Neuronal stem cell (in vitro differentiated cells): ENCODE measurements around the gene SLC2A4RG.

ENCODE experiments used
- DNase-seq: peaks from one replicate; pipeline ENCODE4 v3.0.0-alpha.2; 2013; ENCODE audit warnings: low spot score
- H2AFZ ChIP-seq: one replicate; pipeline ENCODE4 v1.6.1; 2013; ENCODE audit warnings: mild to moderate bottlenecking, low read length, inconsistent platforms
- H2AK5ac ChIP-seq: 2 replicates; pipeline ENCODE4 v1.6.1; 2013; ENCODE audit warnings: low read depth, mild to moderate bottlenecking, inconsistent platforms, low read length, moderate library complexity, mixed read lengths
- H2BK120ac ChIP-seq: 2 replicates; pipeline ENCODE4 v1.6.1; 2013; ENCODE audit warnings: low read depth, mild to moderate bottlenecking, inconsistent platforms, low read length, moderate library complexity, mixed read lengths
- H2BK12ac ChIP-seq: one replicate; pipeline ENCODE4 v1.6.1; 2013; ENCODE audit warnings: low read length, inconsistent platforms
- H2BK15ac ChIP-seq: 2 replicates; pipeline ENCODE4 v1.6.1; 2013; ENCODE audit warnings: mild to moderate bottlenecking, low read length, inconsistent platforms, mixed read lengths
- H2BK5ac ChIP-seq: one replicate; pipeline ENCODE4 v1.6.1; 2013; ENCODE audit warnings: inconsistent platforms, mild to moderate bottlenecking, low read length, moderate library complexity
- H3K14ac ChIP-seq: one replicate; pipeline ENCODE4 v1.6.1; 2013; ENCODE audit warnings: low read length, inconsistent platforms
- H3K18ac ChIP-seq: 2 replicates; pipeline ENCODE4 v1.6.1; 2013; ENCODE audit warnings: low read length, inconsistent platforms
- H3K23ac ChIP-seq: 2 replicates; pipeline ENCODE4 v1.6.1; 2013; ENCODE audit warnings: low read depth, mild to moderate bottlenecking, mixed read lengths, low read length, inconsistent platforms; ENCODE audit not compliant: poor library complexity
- H3K27ac ChIP-seq: replicated peaks from 3 replicates; pipeline ENCODE4 v1.5.1; 2013; ENCODE audit warnings: low read length, inconsistent platforms
- H3K27me3 ChIP-seq, 3 experiments: 2 replicates each; pipeline ENCODE4 v1.6.1; 2013; ENCODE audit warnings: low read length in 3 of 3, mild to moderate bottlenecking in 2 of 3, inconsistent platforms in 1 of 3, low read depth in 1 of 3, mixed read lengths in 1 of 3, moderate library complexity in 1 of 3; ENCODE audit not compliant: control insufficient read depth in 3 of 3, insufficient read depth in 3 of 3
- H3K36me3 ChIP-seq, 2 donors: replicated peaks in 1 of 2; 2 replicates each; pipeline ENCODE4 v1.6.1; 2013; ENCODE audit warnings: low read length in 2 of 2; ENCODE audit not compliant: control insufficient read depth in 2 of 2, insufficient read depth in 2 of 2
- H3K4ac ChIP-seq: 2 replicates; pipeline ENCODE4 v1.6.1; 2013; ENCODE audit warnings: inconsistent platforms, mild to moderate bottlenecking, low read length, moderate library complexity
- H3K4me1 ChIP-seq, 2 donors: 1 replicate in 1 of 2; 2 replicates in 1 of 2; pipeline ENCODE4 v1.6.1; 2013; ENCODE audit warnings: low read length in 2 of 2, low read depth in 1 of 2; ENCODE audit not compliant: control insufficient read depth in 2 of 2, insufficient read depth in 1 of 2
- H3K4me2 ChIP-seq: one replicate; pipeline ENCODE4 v1.6.1; 2013; ENCODE audit warnings: mild to moderate bottlenecking, low read length, inconsistent platforms; ENCODE audit not compliant: insufficient read depth, poor library complexity, severe bottlenecking
- H3K4me3 ChIP-seq, 2 donors: 2 replicates each; pipeline ENCODE4 v1.5.1; 2013; ENCODE audit warnings: low read length in 2 of 2, mild to moderate bottlenecking in 2 of 2, inconsistent platforms in 1 of 2, moderate library complexity in 1 of 2
- H3K79me1 ChIP-seq: one replicate; pipeline ENCODE4 v1.6.1; 2013; ENCODE audit warnings: low read depth, mild to moderate bottlenecking, inconsistent platforms, low read length, moderate library complexity
- H3K9ac ChIP-seq: one replicate; pipeline ENCODE4 v1.6.1; 2013; ENCODE audit warnings: mild to moderate bottlenecking, low read depth, low read length, inconsistent platforms; ENCODE audit not compliant: poor library complexity
- H3K9me3 ChIP-seq, 2 donors: replicated peaks in 1 of 2; 2 replicates each; pipeline versions ENCODE3 to v1.6.1; 2013; ENCODE audit warnings: low read length in 2 of 2, mild to moderate bottlenecking in 2 of 2, inconsistent platforms in 1 of 2, low read depth in 1 of 2, mixed read lengths in 1 of 2, moderate library complexity in 1 of 2; ENCODE audit not compliant: control insufficient read depth in 2 of 2, insufficient read depth in 1 of 2
- H4K8ac ChIP-seq: one replicate; pipeline ENCODE4 v1.6.1; 2013; ENCODE audit warnings: low read depth, mild to moderate bottlenecking, inconsistent platforms, low read length, moderate library complexity
- H4K91ac ChIP-seq: one replicate; pipeline ENCODE4 v1.6.1; 2013; ENCODE audit warnings: low read length, low read depth, mild to moderate bottlenecking, inconsistent platforms; ENCODE audit not compliant: poor library complexity
- WGBS, 2 donors: extraction: QIAGEN DNeasy Blood & Tissue Kit; methylation state at CpG; one replicate each; pipeline ENCODE4 v1.1.7; 2013; ENCODE audit warnings: missing lambda C conversion rate in 2 of 2, mixed read lengths in 1 of 2; ENCODE audit not compliant: insufficient read length in 2 of 2, insufficient replicate concordance in 1 of 2; ENCODE audit errors: extremely low coverage in 2 of 2; 5-methylcytosine and 5-hydroxymethylcytosine counted together

Gene SLC2A4RG

GRCh38 chr20:63750807-63751470, 11.4 kb downstream of the SLC2A4RG start:
- Histone ChIP-seq H3K27me3 (no peaks in the 10 kb centered on the region), H3K4ac (no peak overlapping the region), H3K27ac (peak overlapping the region; percentile 83), H3K9ac (no peak overlapping the region), H3K4me2 (peak overlapping the region; percentile 11), H3K79me1 (peaks cover 3% of the 10 kb centered on the region), H3K36me3 (peaks cover 2 to 44% of the 10 kb centered on the region in 2 donors), H3K18ac (peak overlapping the region; percentile 93), H2BK15ac (peak overlapping the region; percentile 64), H4K91ac (peak overlapping the region; percentile 89), H2AFZ (no peak overlapping the region), H3K14ac (no peak overlapping the region), H3K9me3 (no peaks in the 10 kb centered on the region), H3K4me1 (peaks cover 6 to 8% of the 10 kb centered on the region in 2 donors), H2BK5ac (peak overlapping the region; percentile 53), H2BK12ac (no peak overlapping the region), H4K8ac (no peak overlapping the region), H3K4me3 (peak overlapping the region in 1 of 2 donors; percentile 5), H3K23ac (peak overlapping the region; percentile 62), H2BK120ac (peak overlapping the region; percentile 99), H2AK5ac (peak overlapping the region; percentile 89)
- no peak for DNase-seq
- WGBS, 2 donors, result no CpG with 5 or more reads among the region's 26 CpGs

- H2AFZ ChIP-seq, result no peak overlapping the region
- peak overlapping the region; percentile 83 for H3K27ac ChIP-seq
- WGBS, 2 donors, result no CpG with 5 or more reads among the region's 45 CpGs
These were observed 12.1 kb downstream of the SLC2A4RG start for GRCh38 chr20:63751471-63752271.

GRCh38 chr20:63752411-63753101, 13.0 kb downstream of the SLC2A4RG start:
- Histone ChIP-seq H3K27me3 (no peaks in the 10 kb centered on the region), H3K4me2 (no peak overlapping the region), H2BK120ac (no peak overlapping the region), H3K18ac (no peak overlapping the region), H3K36me3 (peaks cover 2 to 47% of the 10 kb centered on the region in 2 donors), H2AK5ac (peak overlapping the region; percentile 41), H4K91ac (no peak overlapping the region), H3K14ac (no peak overlapping the region), H3K4ac (no peak overlapping the region), H3K9ac (no peak overlapping the region), H3K23ac (peak overlapping the region; percentile 17), H2BK12ac (no peak overlapping the region), H3K79me1 (no peaks in the 10 kb centered on the region), H3K27ac (no peak overlapping the region), H4K8ac (no peak overlapping the region), H2AFZ (no peak overlapping the region), H3K4me3 (no peak overlapping the region), H2BK15ac (no peak overlapping the region), H2BK5ac (no peak overlapping the region), H3K9me3 (no peaks in the 10 kb centered on the region), H3K4me1 (peaks cover 6 to 8% of the 10 kb centered on the region in 2 donors)
- no peak for DNase-seq
- no CpG with 5 or more reads among the region's 50 CpGs for WGBS, 2 donors

More at GRCh38 chr20:63751471-63752271, 12.1 kb downstream of the SLC2A4RG start:
- Histone ChIP-seq H3K9ac (no peak overlapping the region), H3K27me3 (no peaks in the 10 kb centered on the region), H3K23ac (peak overlapping the region; percentile 62), H4K8ac (no peak overlapping the region), H3K14ac (no peak overlapping the region), H2BK12ac (peak overlapping the region; percentile 32), H2AK5ac (peak overlapping the region; percentile 89), H3K4me3 (peak overlapping the region in 1 of 2 donors; percentile 5), H3K4me2 (no peak overlapping the region), H4K91ac (peak overlapping the region; percentile 89), H3K18ac (peak overlapping the region; percentile 93), H3K4ac (no peak overlapping the region), H3K36me3 (peaks cover 2 to 43% of the 10 kb centered on the region in 2 donors), H2BK15ac (peak overlapping the region; percentile 64), H2BK5ac (peak overlapping the region; percentile 36), H3K4me1 (peaks cover 6 to 8% of the 10 kb centered on the region in 2 donors), H3K79me1 (no peaks in the 10 kb centered on the region), H2BK120ac (peak overlapping the region; percentile 99), H3K9me3 (no peaks in the 10 kb centered on the region)
- no peak for DNase-seq
